ENCODE measurements around the gene PRPSAP2.
"Not testable (repeated sequence)": the region's sequence is repeated elsewhere in the genome, so short reads cannot be mapped to it uniquely, and the experiment has no call there.

The PRPSAP2 gene

DNA sequence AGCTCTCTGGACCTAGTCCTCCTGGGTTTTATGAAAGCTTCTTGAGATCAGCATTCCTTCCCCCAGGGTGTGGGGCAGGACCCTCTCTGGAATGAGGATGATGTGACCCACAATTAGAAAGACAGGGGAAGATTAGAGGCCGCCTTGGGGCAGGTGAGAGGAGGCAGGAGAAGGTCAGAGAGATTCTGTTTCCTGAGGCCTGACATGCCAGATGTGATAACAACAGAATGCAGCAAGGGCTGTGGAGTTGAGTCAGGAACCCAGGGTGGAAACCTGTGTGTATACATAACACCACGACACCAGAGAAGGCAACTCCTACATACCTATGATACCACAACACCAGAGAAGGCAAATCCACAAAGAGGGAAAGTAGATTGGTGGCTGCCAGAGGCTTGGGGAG, 88.6 kb downstream of the PRPSAP2 start:
- DNase-seq: peak; percentile 30

- no peak for DNase-seq
Observed at GRCh38 chr17:18947866-18948265, 89.9 kb downstream of the PRPSAP2 start.

DNA sequence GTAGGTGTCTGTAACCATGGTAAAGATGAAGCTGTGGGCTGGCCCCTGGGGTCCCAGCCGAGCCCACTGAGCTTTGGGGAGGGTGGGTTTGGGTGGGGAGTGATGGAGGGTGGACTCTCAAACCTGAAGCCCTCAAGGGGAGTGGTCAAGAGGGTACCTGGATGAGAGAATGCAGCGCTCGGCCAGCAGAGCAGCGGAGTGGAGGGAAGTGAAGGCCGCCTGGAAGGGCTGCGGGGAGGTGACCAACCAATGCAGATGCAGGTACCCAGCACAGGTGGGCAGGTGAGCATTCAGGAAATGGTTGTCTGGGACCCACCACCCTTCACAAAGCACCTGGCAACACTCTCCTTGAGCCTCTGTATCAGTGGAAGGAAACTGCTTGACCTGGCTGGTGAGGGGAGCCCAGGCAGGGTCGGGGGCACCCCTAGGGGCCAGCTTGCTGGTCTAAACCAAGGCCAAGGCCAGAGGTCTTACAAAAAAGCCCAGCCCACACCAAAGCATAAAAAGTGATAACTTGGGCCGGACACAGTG, 90.6 kb downstream of the PRPSAP2 start:
- no peak for DNase-seq

- DNase-seq: no peak
Observed at GRCh38 chr17:18949566-18949965, 91.6 kb downstream of the PRPSAP2 start.

- no peak for DNase-seq
Observed at GRCh38 chr17:18950346-18950745, 92.4 kb downstream of the PRPSAP2 start.

DNA sequence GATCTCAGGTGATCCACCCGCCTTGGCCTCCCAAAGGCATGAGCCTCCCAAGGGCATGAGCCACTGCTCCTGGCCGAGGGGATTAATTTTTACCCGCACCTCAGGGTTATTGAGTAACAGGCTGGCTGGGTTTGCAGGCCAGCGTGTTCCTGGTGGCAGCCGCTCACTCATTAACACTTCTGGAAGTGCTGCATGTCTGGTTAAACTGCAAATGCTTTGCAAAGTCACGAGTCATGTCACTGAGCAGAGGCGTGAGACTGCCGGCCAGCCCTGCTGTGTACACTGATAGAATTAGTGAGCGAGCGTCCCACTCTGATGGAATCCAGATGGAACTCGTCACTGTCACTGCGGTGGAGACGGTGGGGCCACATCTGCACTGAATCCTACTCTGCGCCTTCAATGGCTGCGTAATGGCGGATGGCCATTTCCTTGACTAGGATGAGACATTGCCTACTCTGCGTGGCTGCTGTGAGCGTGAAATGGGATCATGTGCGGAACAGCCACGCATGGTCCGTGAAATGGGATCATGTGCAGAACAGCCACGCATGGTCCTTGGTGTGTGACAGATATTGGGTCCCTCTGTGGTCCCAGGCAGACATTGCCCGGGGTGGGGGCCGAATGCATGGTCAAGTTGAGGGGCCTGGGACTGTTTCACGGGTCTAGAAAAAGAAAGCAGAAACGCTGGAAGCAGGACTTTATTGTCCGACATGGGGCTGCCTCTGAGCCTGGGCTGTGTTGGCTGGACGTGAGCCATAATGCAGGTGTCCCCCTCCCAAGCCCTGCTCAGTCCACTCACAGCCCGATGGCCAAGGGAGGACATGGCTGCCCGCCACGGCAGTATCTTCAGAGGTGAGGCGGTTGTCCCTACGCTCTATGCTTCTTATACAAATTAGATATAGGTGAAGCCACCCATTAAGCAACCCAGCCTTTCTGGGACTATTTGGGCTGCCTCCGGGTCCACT, 93.3 kb downstream of the PRPSAP2 start:
- no peak for DNase-seq

DNA sequence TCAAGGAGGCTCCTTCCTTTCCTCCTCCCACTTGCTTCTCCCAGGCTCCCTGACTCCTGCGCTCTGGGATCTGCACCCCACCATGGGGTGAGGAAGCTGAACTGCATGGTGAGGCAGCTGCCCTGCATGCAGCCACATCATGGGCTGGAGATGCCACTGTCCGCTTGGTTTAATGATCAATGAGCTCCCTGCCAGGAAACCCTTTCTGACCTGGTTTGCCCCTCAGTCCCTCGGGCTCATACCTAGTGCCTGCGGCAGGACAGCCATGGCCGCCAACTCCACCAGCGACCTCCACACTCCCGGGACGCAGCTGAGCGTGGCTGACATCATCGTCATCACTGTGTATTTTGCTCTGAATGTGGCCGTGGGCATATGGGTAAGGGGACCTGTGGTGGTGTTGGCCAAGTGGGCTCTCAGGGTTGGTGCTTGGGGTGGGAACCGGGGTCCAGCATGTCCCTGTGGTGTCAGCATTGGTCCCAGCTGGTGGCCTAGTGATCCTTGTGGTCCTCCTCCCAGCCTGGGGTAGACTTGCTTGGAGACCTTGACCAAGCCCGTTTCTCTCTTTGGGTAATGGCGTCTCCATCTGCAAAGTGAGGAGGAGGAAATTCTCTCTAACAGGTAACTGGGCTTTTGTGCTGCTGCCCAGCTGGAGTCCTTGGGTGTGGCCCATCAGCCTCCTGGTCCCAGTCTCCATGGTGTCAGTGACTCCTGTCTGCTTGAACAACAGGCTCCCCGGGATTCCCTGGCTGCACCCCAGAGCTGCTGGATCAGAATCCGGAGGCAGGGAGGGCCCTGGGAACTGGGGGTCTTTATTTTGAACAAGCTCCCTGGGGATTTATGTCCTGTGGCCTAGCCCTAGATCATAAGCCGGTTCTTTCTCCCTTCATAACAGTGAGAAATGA, 94.3 kb downstream of the PRPSAP2 start, which contains the start of gene SLC5A10:
Gene SLC5A10, plus strand, starts transcription at position 225 of the 902 bp plus-strand sequence. Its CDS starts 41 bp downstream, at position 266.
- DNase-seq: no peak

DNA sequence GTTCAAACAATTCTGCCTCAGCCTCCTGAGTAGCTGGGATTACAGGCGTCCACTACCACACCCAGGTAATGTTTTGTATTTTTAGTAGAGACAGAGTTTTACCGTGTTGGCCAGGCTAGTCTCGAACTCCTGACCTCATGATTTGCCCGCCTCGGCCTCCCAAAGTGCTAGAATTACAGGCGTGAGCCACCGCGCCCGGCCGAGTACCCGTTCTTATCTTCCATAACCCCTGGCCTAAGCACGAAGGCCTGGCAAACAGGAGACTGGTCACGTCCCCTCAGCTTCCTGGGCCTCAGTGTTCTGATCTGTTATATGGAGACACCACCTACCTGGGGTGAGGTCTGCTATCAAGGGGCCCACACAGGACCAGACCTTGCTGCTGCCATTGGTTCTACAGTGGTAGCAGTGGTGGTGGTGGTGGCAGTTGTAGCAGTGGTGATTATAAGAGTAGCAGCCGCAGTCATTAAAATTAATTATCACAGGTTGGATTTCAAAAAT, 95.3 kb downstream of the PRPSAP2 start:
- no peak for DNase-seq

- DNase-seq: no peak
Observed at GRCh38 chr17:18954321-18954720, 96.4 kb downstream of the PRPSAP2 start.

DNA sequence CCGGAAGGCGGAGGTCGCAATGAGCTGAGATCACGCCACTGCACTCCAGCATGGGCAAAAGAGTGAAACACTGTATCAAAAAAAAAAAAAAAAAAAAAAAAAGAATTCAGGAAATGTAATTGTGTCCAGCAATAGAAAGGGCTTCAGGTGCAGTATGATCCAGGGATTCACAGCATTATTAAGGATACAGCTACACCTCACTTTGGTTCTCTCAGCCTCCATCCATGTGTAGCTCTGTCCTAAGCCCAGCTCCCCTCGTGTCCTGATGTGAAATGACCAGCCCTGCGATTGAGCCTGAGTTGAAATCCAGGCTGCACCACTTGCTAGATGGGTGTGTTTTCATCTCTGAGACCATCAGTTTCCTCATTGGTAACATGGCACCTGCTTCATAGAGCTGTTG, 97.1 kb downstream of the PRPSAP2 start:
- DNase-seq: no peak

- DNase-seq: not testable (repeated sequence)
Observed at GRCh38 chr17:18956021-18956420, 98.1 kb downstream of the PRPSAP2 start.

DNA sequence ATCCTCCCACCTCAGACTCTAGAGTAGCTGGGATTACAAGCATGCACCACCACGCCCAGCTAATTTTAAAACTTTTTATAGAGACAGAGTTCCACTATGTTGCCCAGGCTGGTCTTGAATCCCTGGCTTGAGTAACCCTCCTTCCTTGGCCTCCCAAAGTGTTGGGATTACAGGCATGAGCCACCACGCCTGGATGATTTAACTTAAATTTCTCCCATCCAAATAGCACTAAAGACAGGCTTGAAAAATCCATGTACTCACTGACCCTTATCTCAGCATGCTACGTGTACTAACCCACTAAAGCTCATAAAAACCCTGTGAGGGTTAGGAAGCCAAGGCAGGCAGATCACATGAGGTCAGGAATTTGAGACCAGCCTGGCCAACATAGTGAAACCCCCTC, 98.7 kb downstream of the PRPSAP2 start:
- no peak for DNase-seq

DNA sequence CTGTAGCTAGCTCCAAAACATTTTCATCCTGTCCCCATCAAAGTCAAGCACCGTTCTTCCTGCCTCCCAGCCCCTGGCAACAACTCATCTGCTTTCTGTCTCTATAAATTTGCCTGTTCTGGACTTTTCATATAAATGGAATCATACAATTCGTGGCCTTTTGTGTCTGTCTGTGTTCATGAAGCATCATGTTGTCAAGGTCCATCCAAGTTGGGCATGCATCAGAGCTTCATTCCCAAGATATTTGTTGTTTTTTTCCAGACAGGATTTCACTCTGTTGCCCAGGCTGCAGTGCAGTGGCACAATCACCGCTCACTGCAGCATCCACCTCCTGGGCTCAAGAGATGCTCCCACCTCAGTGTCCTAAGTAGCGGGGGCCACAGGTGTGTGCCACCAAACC, 99.9 kb downstream of the PRPSAP2 start:
- no peak for DNase-seq

GRCh38 chr17:18958611-18959010, 100.7 kb downstream of the PRPSAP2 start:
- no peak for DNase-seq

- DNase-seq: no peak
Observed at GRCh38 chr17:18959071-18959844, 101.3 kb downstream of the PRPSAP2 start.

GRCh38 chr17:18959845-18960240, 101.9 kb downstream of the PRPSAP2 start:
- no peak for DNase-seq

- DNase-seq: no peak
Observed at GRCh38 chr17:18960241-18960665, 102.3 kb downstream of the PRPSAP2 start.

GRCh38 chr17:18960803-18961511, 103.0 kb downstream of the PRPSAP2 start:
- no peak for DNase-seq

DNA sequence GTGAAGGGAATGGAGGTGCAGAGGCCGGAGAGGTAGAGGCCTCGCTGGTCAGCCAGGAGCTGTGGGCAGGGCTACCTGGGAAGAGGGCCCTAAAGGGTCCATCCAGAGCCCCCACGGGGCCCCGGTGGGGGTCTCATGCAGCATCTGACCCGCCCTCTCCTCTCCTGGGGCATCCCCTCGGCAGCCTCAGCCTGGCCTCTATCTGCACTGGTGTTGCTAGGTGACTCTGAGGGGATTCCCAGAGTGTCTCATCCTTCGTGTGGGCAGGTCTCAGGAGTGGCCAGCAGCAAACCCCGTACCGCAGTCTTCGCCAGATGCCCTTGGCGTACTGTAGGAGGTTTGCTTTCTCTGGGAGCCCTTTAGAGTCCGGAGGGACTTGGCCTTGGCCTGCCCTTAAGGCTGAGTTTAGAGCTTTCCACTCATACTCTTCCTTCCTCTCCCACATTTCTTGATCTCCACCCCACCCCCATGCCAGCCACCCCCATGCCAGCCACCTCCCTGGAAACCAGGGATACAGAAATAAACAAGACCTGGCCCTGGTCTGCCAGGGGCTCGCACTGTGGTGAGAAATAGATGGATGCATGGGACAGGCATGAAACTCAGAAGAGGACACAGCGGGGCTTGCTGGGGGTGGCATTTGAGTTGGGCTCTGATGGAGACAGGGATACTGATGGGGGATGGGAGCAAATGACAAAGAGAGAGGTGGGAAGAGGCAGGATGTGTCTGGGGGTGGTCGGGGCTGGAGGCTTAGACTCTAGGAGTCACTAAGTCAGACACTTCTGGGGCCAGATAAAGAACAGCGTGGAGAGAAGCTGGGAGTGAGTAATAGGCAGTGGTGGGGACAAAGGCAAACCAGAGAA, 103.9 kb downstream of the PRPSAP2 start:
- DNase-seq: no peak

- no peak for DNase-seq
Observed at GRCh38 chr17:18962494-18962815, 104.5 kb downstream of the PRPSAP2 start.
